ENCODE data around the gene CCNY.

DNA sequence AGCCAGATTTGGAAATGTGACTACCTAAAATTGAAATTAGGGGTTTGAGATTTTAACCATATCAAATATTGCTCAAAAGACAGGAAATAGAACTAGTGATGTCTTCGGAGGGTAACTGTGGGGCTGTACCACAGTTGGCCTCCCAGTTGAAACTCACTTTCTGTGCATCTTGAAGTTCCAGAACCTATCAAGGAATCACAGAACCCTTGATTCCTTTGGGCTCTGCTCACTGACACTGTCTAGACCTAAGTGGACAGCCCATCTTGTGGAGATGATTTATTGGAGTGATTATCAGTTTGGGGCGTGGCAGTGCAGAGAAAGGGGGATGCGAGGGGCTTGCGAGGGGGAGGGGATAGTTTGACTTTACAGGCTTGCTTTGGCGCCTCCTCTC is 134.6 kb downstream of the CCNY start:
- TF ChIP-seq, protein P1, sequence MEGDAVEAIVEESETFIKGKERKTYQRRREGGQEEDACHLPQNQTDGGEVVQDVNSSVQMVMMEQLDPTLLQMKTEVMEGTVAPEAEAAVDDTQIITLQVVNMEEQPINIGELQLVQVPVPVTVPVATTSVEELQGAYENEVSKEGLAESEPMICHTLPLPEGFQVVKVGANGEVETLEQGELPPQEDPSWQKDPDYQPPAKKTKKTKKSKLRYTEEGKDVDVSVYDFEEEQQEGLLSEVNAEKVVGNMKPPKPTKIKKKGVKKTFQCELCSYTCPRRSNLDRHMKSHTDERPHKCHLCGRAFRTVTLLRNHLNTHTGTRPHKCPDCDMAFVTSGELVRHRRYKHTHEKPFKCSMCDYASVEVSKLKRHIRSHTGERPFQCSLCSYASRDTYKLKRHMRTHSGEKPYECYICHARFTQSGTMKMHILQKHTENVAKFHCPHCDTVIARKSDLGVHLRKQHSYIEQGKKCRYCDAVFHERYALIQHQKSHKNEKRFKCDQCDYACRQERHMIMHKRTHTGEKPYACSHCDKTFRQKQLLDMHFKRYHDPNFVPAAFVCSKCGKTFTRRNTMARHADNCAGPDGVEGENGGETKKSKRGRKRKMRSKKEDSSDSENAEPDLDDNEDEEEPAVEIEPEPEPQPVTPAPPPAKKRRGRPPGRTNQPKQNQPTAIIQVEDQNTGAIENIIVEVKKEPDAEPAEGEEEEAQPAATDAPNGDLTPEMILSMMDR (IDR thresholded peaks at IDR 0.05), result no peak
- TF ChIP-seq POLR2AphosphoS5 (IDR thresholded peaks at IDR 0.05; ENCODE audit: low read depth, low read length) (no peak), TCF7L2 (IDR thresholded peaks at IDR 0.05; ENCODE audit: low read depth, low read length) (no peak), SIN3A (IDR thresholded peaks at IDR 0.05; ENCODE audit: borderline replicate concordance, insufficient read depth, low read depth, low read length) (no peak)

All from Panc1 (cell line).